A673 (cell line): ENCODE data around the gene KLHL17. TPM values are rescaled to one million over a fixed set of nuclear protein-coding genes. Genes with fewer than 3 reads are reported as not detected.
"Not testable (repeated sequence)": the region's sequence is repeated elsewhere in the genome, so short reads cannot be mapped to it uniquely, and the experiment has no call there.

Source experiments
- BruUV-seq: library from RNA; stranded (reverse); fragments of 400-500 nt; replicated peaks from 2 replicates; lab custom pipeline; 2021; lab: Mats Ljungman, UMichigan
- CTCF ChIA-PET: fragments of 300-600 bp; sonication (Branson Sonifier 250); formaldehyde crosslinking; loops from one replicate; lab custom pipeline; 2022; ENCODE audit warnings: antibody characterized with exemption; lab: Charles Lee
- POLR2A ChIA-PET: fragments of 300-600 bp; sonication (Branson Sonifier 250); formaldehyde crosslinking; loops from one replicate; lab custom pipeline; 2022; ENCODE audit warnings: antibody characterized with exemption; ENCODE audit not compliant: low non-redundant PET; lab: Charles Lee
- DNase-seq: peaks from one replicate; pipeline ENCODE4 v3.0.0-alpha.2; 2015; ENCODE audit warnings: low spot score
- H3K27ac ChIP-seq: fragments of 200-600 bp; sonication (generic); 2 replicates; pipeline ENCODE4 v1.5.1; 2016; ENCODE audit warnings: mixed run types, low read depth, mild to moderate bottlenecking, mixed read lengths, antibody characterized with exemption, low read length; ENCODE audit not compliant: poor library complexity, severe bottlenecking
- H3K27me3 ChIP-seq: fragments of 200-600 bp; sonication (generic); replicated peaks from 2 replicates; pipeline ENCODE4 v1.6.1; 2017; ENCODE audit warnings: mixed run types, low read depth, mild to moderate bottlenecking, mixed read lengths, antibody characterized with exemption, low read length; ENCODE audit not compliant: insufficient read depth, poor library complexity
- H3K36me3 ChIP-seq: fragments of 200-600 bp; sonication (generic); 2 replicates; pipeline ENCODE4 v1.6.1; 2016; ENCODE audit warnings: mixed run types, mild to moderate bottlenecking, mixed read lengths, antibody characterized with exemption, low read length; ENCODE audit not compliant: insufficient read depth, poor library complexity, severe bottlenecking
- H3K4me1 ChIP-seq: fragments of 200-600 bp; sonication (generic); 2 replicates; pipeline ENCODE4 v1.6.1; 2017; ENCODE audit warnings: mixed run types, mild to moderate bottlenecking, mixed read lengths, antibody characterized with exemption, low read length; ENCODE audit not compliant: insufficient read depth, poor library complexity, severe bottlenecking
- H3K4me3 ChIP-seq: fragments of 200-600 bp; sonication (generic); 2 replicates; pipeline ENCODE4 v1.5.1; 2016; ENCODE audit warnings: low read depth, mixed run types, mild to moderate bottlenecking, mixed read lengths, low read length; ENCODE audit not compliant: poor library complexity, severe bottlenecking
- H3K9me3 ChIP-seq: fragments of 200-600 bp; sonication (generic); 2 replicates; pipeline ENCODE4 v1.6.1; 2016; ENCODE audit warnings: mixed run types, low read depth, mild to moderate bottlenecking, mixed read lengths, antibody characterized with exemption, low read length; ENCODE audit not compliant: poor library complexity, severe bottlenecking
- EZH2 ChIP-seq: fragments of 200-600 bp; sonication (generic); IDR thresholded peaks from 2 replicates; pipeline ENCODE4 v1.6.1; 2017; ENCODE audit warnings: borderline replicate concordance, low read depth, mild to moderate bottlenecking, mixed read lengths, antibody characterized with exemption, low read length; ENCODE audit not compliant: poor library complexity, severe bottlenecking
- intact Hi-C: fragments of 100-400 bp; cut with micrococcal nuclease; formaldehyde crosslinking; loops from one replicate; pipeline ENCODE4 v1.10.0; 2022; ENCODE audit not compliant: unreplicated experiment
- total RNA-seq: library from RNA; stranded (reverse); gene quantifications from 2 replicates; pipeline ENCODE4 v1.2.3, GENCODE V29; 2021
- TF ChIP-seq, protein P1 (sequence below): fragments of 300-800, 200-600 bp; sonication (generic); conservative IDR thresholded peaks from 2 replicates; pipeline ENCODE4 v1.5.1; 2017; ENCODE audit warnings: low read depth, mild to moderate bottlenecking, antibody characterized with exemption, low read length, moderate library complexity, mixed read lengths

The KLHL17 gene
- total RNA-seq, 1 experiment from 2014 or later, result 43.3 TPM

DNA sequence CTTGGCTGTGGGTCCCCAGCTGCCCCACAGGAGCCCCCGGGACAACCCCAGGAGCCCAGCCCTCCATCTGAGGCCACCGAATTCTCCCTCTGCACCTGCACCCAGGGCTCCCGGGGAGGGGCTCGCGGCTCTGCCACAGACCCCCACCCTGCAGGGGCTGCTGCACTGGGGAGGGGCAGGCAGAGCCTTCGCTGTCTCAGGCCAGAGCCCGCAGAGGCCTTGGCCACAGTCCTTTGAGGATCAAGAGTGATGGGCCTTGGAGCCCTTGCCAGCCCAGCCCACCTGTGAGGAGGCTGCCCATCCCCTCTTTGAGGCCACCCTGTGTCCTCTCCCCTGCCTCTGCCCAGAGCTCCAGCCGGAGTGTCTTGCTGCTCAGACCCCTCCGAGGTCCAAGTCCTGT is 15.0 kb downstream of the KLHL17 start:
- BruUV-seq, result no TSS peak

DNA sequence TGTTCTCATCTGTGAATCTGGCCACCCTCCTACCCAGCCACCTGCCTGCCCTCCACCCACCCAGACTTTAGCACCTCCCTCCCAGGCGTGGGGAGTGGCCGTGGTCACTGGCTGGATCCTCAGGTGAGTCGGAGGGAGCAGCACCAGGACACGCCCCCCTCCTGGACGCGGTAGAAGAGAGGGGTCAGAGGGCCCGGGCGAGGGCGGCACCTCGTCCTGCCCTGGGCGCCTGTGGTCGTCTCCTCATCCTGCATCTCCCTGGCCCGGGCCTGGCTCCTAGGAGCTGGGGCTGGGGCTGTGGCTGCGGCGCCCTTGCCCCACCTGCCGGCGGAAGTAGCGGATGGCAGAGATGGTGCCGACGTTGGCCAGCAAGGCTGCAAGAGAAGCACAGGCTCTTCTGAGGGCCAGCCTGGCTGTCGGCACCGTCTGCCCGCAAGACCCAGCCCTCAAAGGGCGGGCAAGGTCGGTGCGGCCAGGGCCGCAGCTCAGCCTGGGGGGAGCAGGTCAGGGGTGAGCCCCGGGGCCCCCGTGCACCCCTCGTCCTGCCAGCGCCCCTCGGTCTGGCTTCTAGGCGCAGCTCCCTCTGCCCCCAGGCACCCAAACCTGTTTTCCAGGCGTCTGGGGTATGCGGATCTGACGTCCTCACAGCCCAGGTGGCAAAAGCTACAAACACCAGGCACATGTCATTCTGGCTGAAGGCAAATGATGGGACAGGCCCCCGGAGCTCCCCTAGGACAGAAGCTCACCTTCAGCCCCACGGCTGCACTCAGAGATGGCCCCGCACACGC is 15.7 kb downstream of the KLHL17 start:
- no TSS peak for BruUV-seq

More for the DNA sequence above, 15.0 kb downstream of the KLHL17 start:
- H3K4me3 ChIP-seq, result peak overlapping the region; percentile 48
- CTCF ChIA-PET, result no interaction called here
- POLR2A ChIA-PET, result no interaction called here
- DNase-seq, result no peak
- H3K9me3 ChIP-seq, result no peaks in the 10 kb centered on the region
- peaks cover 8% of the 10 kb centered on the region for H3K4me1 ChIP-seq
- TF ChIP-seq, protein P1, sequence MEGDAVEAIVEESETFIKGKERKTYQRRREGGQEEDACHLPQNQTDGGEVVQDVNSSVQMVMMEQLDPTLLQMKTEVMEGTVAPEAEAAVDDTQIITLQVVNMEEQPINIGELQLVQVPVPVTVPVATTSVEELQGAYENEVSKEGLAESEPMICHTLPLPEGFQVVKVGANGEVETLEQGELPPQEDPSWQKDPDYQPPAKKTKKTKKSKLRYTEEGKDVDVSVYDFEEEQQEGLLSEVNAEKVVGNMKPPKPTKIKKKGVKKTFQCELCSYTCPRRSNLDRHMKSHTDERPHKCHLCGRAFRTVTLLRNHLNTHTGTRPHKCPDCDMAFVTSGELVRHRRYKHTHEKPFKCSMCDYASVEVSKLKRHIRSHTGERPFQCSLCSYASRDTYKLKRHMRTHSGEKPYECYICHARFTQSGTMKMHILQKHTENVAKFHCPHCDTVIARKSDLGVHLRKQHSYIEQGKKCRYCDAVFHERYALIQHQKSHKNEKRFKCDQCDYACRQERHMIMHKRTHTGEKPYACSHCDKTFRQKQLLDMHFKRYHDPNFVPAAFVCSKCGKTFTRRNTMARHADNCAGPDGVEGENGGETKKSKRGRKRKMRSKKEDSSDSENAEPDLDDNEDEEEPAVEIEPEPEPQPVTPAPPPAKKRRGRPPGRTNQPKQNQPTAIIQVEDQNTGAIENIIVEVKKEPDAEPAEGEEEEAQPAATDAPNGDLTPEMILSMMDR, result no peak
- no peak for TF ChIP-seq EZH2
- intact Hi-C loops, result loop anchor here (5.0 kb wide), 1 partner anchor 108 kb away; no protein-coding TSS in a partner anchor
- H3K27me3 ChIP-seq, result peaks cover 20% of the 10 kb centered on the region
- no peaks in the 10 kb centered on the region for H3K36me3 ChIP-seq
- no peak overlapping the region for H3K27ac ChIP-seq

DNA sequence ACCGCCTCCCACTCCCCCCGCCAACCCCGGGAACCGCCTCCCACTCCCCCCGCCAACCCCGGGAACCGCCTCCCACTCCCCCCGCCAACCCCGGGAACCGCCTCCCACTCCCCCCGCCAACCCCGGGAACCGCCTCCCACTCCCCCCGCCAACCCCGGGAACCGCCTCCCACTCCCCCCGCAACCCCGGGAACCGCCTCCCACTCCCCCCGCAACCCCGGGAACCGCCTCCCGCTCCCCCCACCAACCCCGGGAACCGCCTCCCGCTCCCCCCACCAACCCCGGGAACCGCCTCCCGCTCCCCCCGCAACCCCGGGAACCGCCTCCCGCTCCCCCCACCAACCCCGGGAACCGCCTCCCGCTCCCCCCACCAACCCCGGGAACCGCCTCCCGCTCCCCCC is 16.4 kb downstream of the KLHL17 start:
- H3K4me3 ChIP-seq, H3K4me1 ChIP-seq, POLR2A ChIA-PET, H3K36me3 ChIP-seq, BruUV-seq, DNase-seq, H3K9me3 ChIP-seq, H3K27ac ChIP-seq, H3K27me3 ChIP-seq: not testable (repeated sequence)
- intact Hi-C loops, result loop anchor here (5.0 kb wide), 1 partner anchor 109 kb away; no protein-coding TSS in a partner anchor
- CTCF ChIA-PET, result interaction anchor here (0.5 to 1.0 kb wide), 2 partner anchors 72 to 265 kb away, joined by 4 read pairs; no protein-coding TSS in a partner anchor

More for the DNA sequence above, 15.7 kb downstream of the KLHL17 start:
- Histone ChIP-seq H3K4me3 (peak overlapping the region; percentile 48), H3K27me3 (peaks cover 13% of the 10 kb centered on the region), H3K36me3 (no peaks in the 10 kb centered on the region), H3K4me1 (peaks cover 8% of the 10 kb centered on the region), H3K9me3 (no peaks in the 10 kb centered on the region), H3K27ac (peak overlapping the region; percentile 62)
- intact Hi-C loops, result loop anchor here (5.0 kb wide), 1 partner anchor 109 kb away; no protein-coding TSS in a partner anchor
- no peak for TF ChIP-seq EZH2
- TF ChIP-seq, protein P1, result peak; percentile 77
- ChIA-PET CTCF (interaction anchor here (0.5 to 1.0 kb wide), 2 partner anchors 71 to 266 kb away, joined by 4 read pairs; no protein-coding TSS in a partner anchor), POLR2A (no interaction called here)
- DNase-seq, result peak; percentile 90
